ENCODE data around the gene CSRP2.

DNA sequence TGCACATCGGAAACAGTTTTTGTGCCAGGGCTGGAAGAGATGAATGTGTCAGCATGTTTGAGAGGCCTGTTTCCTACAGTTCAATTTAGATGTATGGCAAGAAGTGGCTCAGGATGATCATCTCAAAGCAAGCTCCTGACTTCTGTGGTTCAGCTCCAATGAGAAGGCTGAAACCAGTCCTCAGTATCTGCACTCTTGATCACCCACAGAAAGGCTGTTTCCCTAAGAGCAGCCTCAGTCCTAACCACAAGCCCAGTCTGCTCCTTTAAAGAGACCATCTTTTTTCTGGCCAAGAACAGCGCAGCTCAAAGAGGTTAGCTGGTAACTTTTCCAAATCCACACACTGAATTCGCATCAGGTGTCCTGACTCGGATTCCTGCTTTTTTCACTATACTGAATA, 19.2 kb downstream of the CSRP2 start:
- TF ChIP-seq EP300 (IDR thresholded peaks at IDR 0.05) (no peak), POLR2AphosphoS5 (IDR thresholded peaks at IDR 0.05) (no peak)
- TF ChIP-seq, protein P1, sequence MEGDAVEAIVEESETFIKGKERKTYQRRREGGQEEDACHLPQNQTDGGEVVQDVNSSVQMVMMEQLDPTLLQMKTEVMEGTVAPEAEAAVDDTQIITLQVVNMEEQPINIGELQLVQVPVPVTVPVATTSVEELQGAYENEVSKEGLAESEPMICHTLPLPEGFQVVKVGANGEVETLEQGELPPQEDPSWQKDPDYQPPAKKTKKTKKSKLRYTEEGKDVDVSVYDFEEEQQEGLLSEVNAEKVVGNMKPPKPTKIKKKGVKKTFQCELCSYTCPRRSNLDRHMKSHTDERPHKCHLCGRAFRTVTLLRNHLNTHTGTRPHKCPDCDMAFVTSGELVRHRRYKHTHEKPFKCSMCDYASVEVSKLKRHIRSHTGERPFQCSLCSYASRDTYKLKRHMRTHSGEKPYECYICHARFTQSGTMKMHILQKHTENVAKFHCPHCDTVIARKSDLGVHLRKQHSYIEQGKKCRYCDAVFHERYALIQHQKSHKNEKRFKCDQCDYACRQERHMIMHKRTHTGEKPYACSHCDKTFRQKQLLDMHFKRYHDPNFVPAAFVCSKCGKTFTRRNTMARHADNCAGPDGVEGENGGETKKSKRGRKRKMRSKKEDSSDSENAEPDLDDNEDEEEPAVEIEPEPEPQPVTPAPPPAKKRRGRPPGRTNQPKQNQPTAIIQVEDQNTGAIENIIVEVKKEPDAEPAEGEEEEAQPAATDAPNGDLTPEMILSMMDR (IDR thresholded peaks at IDR 0.05), result no peak

All from stomach (tissue), 4 donors.